Spleen (tissue), 11 donors: Measurements from ENCODE around the gene ZMYND8. TPM values are rescaled to one million over a fixed set of nuclear protein-coding genes. Genes with fewer than 3 reads are reported as not detected.

Source experiments
- DNase-seq: peaks from one replicate; pipeline ENCODE4 v3.0.0-alpha.2; 2020
- H3K27ac ChIP-seq, 8 donors: fragments of 200-600 bp; sonication (generic) in 7 of 8; 1 replicate in 4 of 8; 2 replicates in 4 of 8; pipeline versions ENCODE4 v1.5.0 to v1.8.0; 2016 to 2021; ENCODE audit warnings: inconsistent platforms in 4 of 8, mild to moderate bottlenecking in 4 of 8, moderate library complexity in 1 of 8
- H3K27me3 ChIP-seq, 7 donors: fragments of 200-600 bp; sonication (generic) in 6 of 7; replicated peaks in 1 of 7; 1 replicate in 4 of 7; 2 replicates in 3 of 7; pipeline versions ENCODE4 v1.5.0 to v1.8.0; 2016 to 2021; ENCODE audit warnings: inconsistent platforms in 3 of 7, mild to moderate bottlenecking in 1 of 7
- H3K36me3 ChIP-seq, 6 donors: fragments of 200-600 bp; sonication (generic) in 5 of 6; 1 replicate in 4 of 6; 2 replicates in 2 of 6; pipeline versions ENCODE4 v1.5.0 to v1.8.0; 2016 to 2021; ENCODE audit warnings: inconsistent platforms in 2 of 6
- H3K4me1 ChIP-seq, 6 donors: fragments of 200-600 bp; sonication (generic) in 5 of 6; 1 replicate in 3 of 6; 2 replicates in 3 of 6; pipeline versions ENCODE4 v1.5.0 to v1.8.0; 2016 to 2021; ENCODE audit warnings: inconsistent platforms in 3 of 6
- H3K4me3 ChIP-seq, 8 donors: fragments of 200-600 bp; sonication (generic) in 7 of 8; 1 replicate in 4 of 8; 2 replicates in 4 of 8; pipeline versions ENCODE4 v1.5.0 to v1.8.0; 2016 to 2021; ENCODE audit warnings: inconsistent platforms in 4 of 8, mild to moderate bottlenecking in 4 of 8, moderate library complexity in 2 of 8
- H3K9me3 ChIP-seq, 8 donors: fragments of 200-600 bp; sonication (generic) in 7 of 8; 1 replicate in 4 of 8; 2 replicates in 4 of 8; pipeline versions ENCODE4 v1.5.0 to v1.8.0; 2016 to 2021; ENCODE audit warnings: inconsistent platforms in 4 of 8
- POLR2A ChIP-seq, 3 donors: fragments of 450-650 bp; IDR thresholded peaks; one replicate each; pipeline ENCODE4 v1.5.1; 2017; ENCODE audit warnings: antibody characterized with exemption in 3 of 3, mild to moderate bottlenecking in 1 of 3
- POLR2AphosphoS5 ChIP-seq, 3 donors: sonication (generic); formaldehyde crosslinking; IDR thresholded peaks; one replicate each; pipeline ENCODE4 v1.5.1; 2017; ENCODE audit warnings: antibody characterized with exemption in 3 of 3
- WGBS, 5 donors: extraction: QIAGEN DNeasy Blood & Tissue Kit in 3 of 5; methylation state at CpG; one replicate each; pipeline versions ENCODE4 v1.1.5 to v1.1.7; 2013 to 2018; 5-methylcytosine and 5-hydroxymethylcytosine counted together
- intact Hi-C: fragments of 100-400 bp; cut with DNase I; formaldehyde crosslinking; loops from one replicate; pipeline ENCODE4 v1.15.0; 2023; ENCODE audit warnings: low total_unique reads
- polyA plus RNA-seq, 3 donors: library from polyadenylated mRNA; stranded (reverse); fragments of 200-250 nt; gene quantifications; one replicate each; pipeline ENCODE4 v1.2.1, GENCODE V29; 2013
- total RNA-seq, 7 donors: library from RNA; depleted of rRNA in 3 of 7; stranded (reverse); fragments of >200 nt in 3 of 7; fragmentation: NEBNext Ultra II Directional in 4 of 7; extraction: Animal tissue kit (Norgen Biotek cat#: 25700) in 4 of 7; gene quantifications; one replicate each; pipeline versions ENCODE4 v1.1.0 to v1.2.1, GENCODE V29; 2016 to 2021
- TF ChIP-seq, protein P1 (sequence below), 11 experiments: fragments of 200-600 bp in 7 of 11; fragments of 450-650 bp in 4 of 11; sonication (generic) in 4 of 11; IDR thresholded peaks in 8 of 11; conservative IDR thresholded peaks in 3 of 11; 1 replicate in 7 of 11; 2 replicates in 4 of 11; pipeline versions ENCODE4 v1.4.0 to v1.8.0; 2016 to 2021; ENCODE audit warnings: antibody characterized with exemption in 11 of 11, inconsistent platforms in 4 of 11, mild to moderate bottlenecking in 1 of 11
- donor health status: healthy with polysubstance abuse.
- donor health status: DM: no; HTN: no; CAD: no; lungs with moderate emphysema.
- donor health status: DM: no; HTN: no; CAD: no.
- donor health status: Bipolar disorder and iron deficiency.
- donor health status: healthy.
- donor health status: DM: no; HTN: no; CAD: no.
- donor health status: DM: yes; HTN: yes; CAD: no.

ZMYND8 gene
- total and polyA plus RNA-seq, 10 donors, result 12.5 to 64.0 (median 46.8) TPM

DNA sequence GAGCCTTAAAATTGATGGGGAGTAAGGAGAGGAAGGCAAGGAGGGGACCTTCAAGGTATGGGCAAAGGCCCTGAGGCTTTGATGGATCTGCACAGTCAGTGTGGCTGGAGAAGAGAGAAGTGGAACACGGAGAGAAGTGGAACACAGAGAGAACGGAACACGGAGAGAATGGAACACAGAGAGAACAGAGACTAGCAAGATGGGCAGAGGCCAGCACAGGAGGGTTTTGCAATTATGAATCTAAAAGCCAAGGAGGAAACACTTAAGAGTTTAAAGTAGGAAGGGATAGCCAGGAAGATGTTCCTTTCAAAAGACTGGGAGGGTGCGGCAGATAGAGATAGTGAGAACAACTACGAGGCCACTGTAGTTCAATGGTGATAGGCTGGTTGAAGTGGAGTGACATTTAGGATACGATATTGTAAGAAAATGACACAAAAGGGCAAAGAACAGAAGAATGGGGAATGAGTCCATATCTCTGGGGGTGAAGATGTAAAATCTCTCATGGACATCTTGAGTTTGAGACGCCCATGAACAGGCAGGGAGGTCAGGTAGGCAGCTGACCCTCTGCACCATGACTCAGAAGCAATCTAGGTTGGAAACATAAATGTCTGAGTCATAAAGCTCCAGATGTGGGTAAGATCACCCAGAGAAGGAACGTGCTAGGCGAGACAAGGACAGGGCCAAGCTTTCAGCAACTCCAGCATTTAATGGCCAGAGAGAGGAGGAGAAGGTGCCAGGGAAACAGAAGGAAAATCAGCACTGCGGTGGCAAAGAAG is 25.4 kb downstream of the ZMYND8 start:
- Histone ChIP-seq H3K36me3 (peaks cover 0 to 78% (median 0%) of the 10 kb centered on the region in 6 donors), H3K27ac (peak overlapping the region in 7 of 8 donors; percentile 22 to 86 (median 80)), H3K27me3 (no peaks in the 10 kb centered on the region), H3K4me3 (no peak overlapping the region), H3K9me3 (no peaks in the 10 kb centered on the region), H3K4me1 (peaks cover 18 to 83% (median 63%) of the 10 kb centered on the region in 6 donors)
- WGBS, 5 donors, result 68 to 80% (median 70%) methylated on average over 10 of the region's 10 CpGs
- DNase-seq, result no peak
- intact Hi-C loops, result no loop called here
- no peak for TF ChIP-seq POLR2A (IDR thresholded peaks at IDR 0.05)
- TF ChIP-seq POLR2AphosphoS5 (IDR thresholded peaks at IDR 0.05), result no peak
- TF ChIP-seq, protein P1, sequence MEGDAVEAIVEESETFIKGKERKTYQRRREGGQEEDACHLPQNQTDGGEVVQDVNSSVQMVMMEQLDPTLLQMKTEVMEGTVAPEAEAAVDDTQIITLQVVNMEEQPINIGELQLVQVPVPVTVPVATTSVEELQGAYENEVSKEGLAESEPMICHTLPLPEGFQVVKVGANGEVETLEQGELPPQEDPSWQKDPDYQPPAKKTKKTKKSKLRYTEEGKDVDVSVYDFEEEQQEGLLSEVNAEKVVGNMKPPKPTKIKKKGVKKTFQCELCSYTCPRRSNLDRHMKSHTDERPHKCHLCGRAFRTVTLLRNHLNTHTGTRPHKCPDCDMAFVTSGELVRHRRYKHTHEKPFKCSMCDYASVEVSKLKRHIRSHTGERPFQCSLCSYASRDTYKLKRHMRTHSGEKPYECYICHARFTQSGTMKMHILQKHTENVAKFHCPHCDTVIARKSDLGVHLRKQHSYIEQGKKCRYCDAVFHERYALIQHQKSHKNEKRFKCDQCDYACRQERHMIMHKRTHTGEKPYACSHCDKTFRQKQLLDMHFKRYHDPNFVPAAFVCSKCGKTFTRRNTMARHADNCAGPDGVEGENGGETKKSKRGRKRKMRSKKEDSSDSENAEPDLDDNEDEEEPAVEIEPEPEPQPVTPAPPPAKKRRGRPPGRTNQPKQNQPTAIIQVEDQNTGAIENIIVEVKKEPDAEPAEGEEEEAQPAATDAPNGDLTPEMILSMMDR (IDR thresholded peaks at IDR 0.05 in 8 of 11, conservative IDR thresholded peaks at IDR 0.05 in 3 of 11), result no peak

DNA sequence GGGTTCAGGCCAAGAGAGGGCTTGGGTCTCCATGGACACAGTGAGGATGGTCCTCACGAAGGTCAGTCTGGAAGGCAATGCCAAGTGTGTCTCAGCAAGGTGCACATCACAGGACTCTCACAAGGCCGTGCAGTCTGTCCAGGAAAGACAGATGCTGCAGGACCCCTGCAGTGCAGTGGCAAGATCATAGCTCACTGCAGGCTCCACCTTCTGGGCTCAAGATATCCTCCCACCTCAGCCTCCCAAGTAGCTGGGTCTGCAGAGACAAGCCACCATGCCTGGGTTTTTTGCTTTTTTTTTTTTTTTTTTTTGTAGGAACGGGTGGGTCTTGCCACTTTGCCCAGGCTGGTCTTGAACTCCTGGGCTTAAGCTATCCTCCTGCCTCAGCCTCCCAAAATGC is 26.4 kb downstream of the ZMYND8 start:
- WGBS, 5 donors, result 86 to 96% (median 92%) methylated on average over 3 of the region's 3 CpGs
- intact Hi-C loops, result no loop called here
- no peak for TF ChIP-seq POLR2AphosphoS5 (IDR thresholded peaks at IDR 0.05)
- TF ChIP-seq, protein P1 (IDR thresholded peaks at IDR 0.05 in 8 of 11, conservative IDR thresholded peaks at IDR 0.05 in 3 of 11), result no peak
- Histone ChIP-seq H3K27ac (peak overlapping the region in 3 of 8 donors; percentile 80 to 86 (median 85)), H3K4me1 (peaks cover 18 to 78% (median 52%) of the 10 kb centered on the region in 6 donors), H3K9me3 (no peaks in the 10 kb centered on the region), H3K36me3 (peaks cover 0 to 71% (median 0%) of the 10 kb centered on the region in 6 donors), H3K27me3 (no peaks in the 10 kb centered on the region), H3K4me3 (no peak overlapping the region)
- DNase-seq, result no peak

DNA sequence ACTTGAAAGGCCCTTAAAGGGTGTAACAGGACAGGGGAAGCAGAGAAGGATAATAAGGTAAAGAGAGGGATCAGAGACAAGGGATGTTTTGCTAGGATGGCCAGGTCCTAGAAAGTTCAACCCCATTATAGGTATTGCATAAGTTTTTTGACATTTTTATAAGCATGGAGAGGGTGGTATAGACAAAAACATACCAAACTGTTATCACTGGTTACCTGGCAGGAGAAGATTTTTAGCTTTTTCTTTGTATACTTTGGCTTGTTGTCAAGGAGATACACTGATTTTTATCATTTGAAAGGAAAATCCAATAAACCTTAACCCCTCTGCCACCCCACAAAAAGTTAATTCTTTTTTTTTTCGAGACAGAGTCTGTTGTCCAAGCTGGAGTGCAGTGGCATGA is 28.4 kb downstream of the ZMYND8 start:
- TF ChIP-seq POLR2A (IDR thresholded peaks at IDR 0.05) (no peak), POLR2AphosphoS5 (IDR thresholded peaks at IDR 0.05) (no peak)
- TF ChIP-seq, protein P1 (IDR thresholded peaks at IDR 0.05 in 8 of 11, conservative IDR thresholded peaks at IDR 0.05 in 3 of 11), result no peak
- no peaks in the 10 kb centered on the region for H3K9me3 ChIP-seq
- 89 to 100% (median 96%) methylated on average over 1 of the region's 1 CpG for WGBS, 5 donors
- H3K4me3 ChIP-seq, result no peak overlapping the region
- H3K27me3 ChIP-seq, result no peaks in the 10 kb centered on the region
- peaks cover 0 to 73% (median 0%) of the 10 kb centered on the region in 6 donors for H3K36me3 ChIP-seq
- intact Hi-C loops, result no loop called here
- no peak for DNase-seq
- peak overlapping the region in 2 of 8 donors; percentile 85 to 86 for H3K27ac ChIP-seq
- peaks cover 4 to 72% (median 39%) of the 10 kb centered on the region in 6 donors for H3K4me1 ChIP-seq

DNA sequence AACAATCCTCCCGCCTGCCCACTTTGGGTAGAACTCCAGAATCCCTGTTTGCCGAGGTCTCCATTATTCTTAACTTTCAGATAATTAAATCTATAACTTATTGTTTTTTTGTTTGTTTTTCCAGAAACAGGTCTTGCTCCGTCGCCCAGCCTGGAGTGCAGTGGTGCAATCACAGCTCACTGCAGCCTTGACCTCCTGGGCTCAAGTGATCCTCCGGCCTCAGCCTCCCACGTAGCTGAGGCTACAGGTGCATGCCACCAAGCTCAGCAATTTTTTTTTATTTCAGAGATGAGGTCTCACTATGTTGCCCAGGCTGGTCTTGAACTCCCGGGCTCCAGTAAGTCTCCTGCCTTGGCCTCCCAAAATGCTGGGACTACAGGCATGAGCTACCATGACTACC is 28.8 kb downstream of the ZMYND8 start:
- H3K27ac ChIP-seq, result peak overlapping the region in 1 of 8 donors; percentile 28
- H3K4me1 ChIP-seq, result peaks cover 4 to 72% (median 38%) of the 10 kb centered on the region in 6 donors
- H3K4me3 ChIP-seq, result no peak overlapping the region
- intact Hi-C loops, result no loop called here
- H3K36me3 ChIP-seq, result peaks cover 0 to 68% (median 0%) of the 10 kb centered on the region in 6 donors
- TF ChIP-seq POLR2A (IDR thresholded peaks at IDR 0.05) (no peak), POLR2AphosphoS5 (IDR thresholded peaks at IDR 0.05) (no peak)
- TF ChIP-seq, protein P1 (IDR thresholded peaks at IDR 0.05 in 8 of 11, conservative IDR thresholded peaks at IDR 0.05 in 3 of 11), result no peak
- no peaks in the 10 kb centered on the region for H3K9me3 ChIP-seq
- H3K27me3 ChIP-seq, result no peaks in the 10 kb centered on the region
- DNase-seq, result peak; percentile 15
- 95 to 97% (median 96%) methylated on average over 7 of the region's 7 CpGs for WGBS, 5 donors
